Fibroblast of lung (primary cell): ENCODE data around the gene ATP10B. TPM values are rescaled to one million over a fixed set of nuclear protein-coding genes. Genes with fewer than 3 reads are reported as not detected.

Experiments used
- DNase-seq, 2 donors: peaks; one replicate each; pipeline versions ENCODE4 v3.0.0 to v3.0.0-alpha.2; 2010; ENCODE audit warnings: low read depth in 2 of 2
- H2AFZ ChIP-seq: 2 replicates; pipeline ENCODE4 v1.5.1; 2012; ENCODE audit warnings: low read length, control low read depth, inconsistent platforms
- H3K27ac ChIP-seq: 2 replicates; pipeline ENCODE4 v1.5.1; 2011; ENCODE audit warnings: low read length, control low read depth; ENCODE audit not compliant: insufficient read depth
- H3K27me3 ChIP-seq: 2 replicates; pipeline ENCODE4 v1.5.1; 2011; ENCODE audit warnings: mild to moderate bottlenecking, low read length; ENCODE audit not compliant: control insufficient read depth, insufficient read depth
- H3K36me3 ChIP-seq: 2 replicates; pipeline ENCODE4 v1.5.1; 2011; ENCODE audit warnings: low read length; ENCODE audit not compliant: control insufficient read depth, insufficient read depth
- H3K4me1 ChIP-seq: 2 replicates; pipeline ENCODE4 v1.5.1; 2011; ENCODE audit warnings: low read length; ENCODE audit not compliant: control insufficient read depth, insufficient read depth; ENCODE audit errors: extremely low read depth
- H3K4me2 ChIP-seq: 2 replicates; pipeline ENCODE4 v1.5.1; 2011; ENCODE audit warnings: low read length, control low read depth; ENCODE audit not compliant: insufficient read depth; ENCODE audit errors: extremely low read depth
- H3K4me3 ChIP-seq, 4 experiments: fragments of 200-600 bp in 1 of 4; sonication (generic) in 1 of 4; replicated peaks in 1 of 4; 2 replicates each; pipeline ENCODE4 v1.5.1; 2011 to 2016; ENCODE audit warnings: low read length in 4 of 4, low read depth in 3 of 4, mild to moderate bottlenecking in 3 of 4, control low read depth in 2 of 4, inconsistent platforms in 1 of 4, mixed read lengths in 1 of 4; ENCODE audit not compliant: insufficient read depth in 1 of 4; ENCODE audit errors: control extremely low read depth in 1 of 4
- H3K79me2 ChIP-seq: 2 replicates; pipeline ENCODE4 v1.5.1; 2012; ENCODE audit warnings: mild to moderate bottlenecking, low read length, inconsistent platforms; ENCODE audit not compliant: control insufficient read depth, insufficient read depth
- H3K9ac ChIP-seq: 2 replicates; pipeline ENCODE4 v1.5.1; 2011; ENCODE audit warnings: mild to moderate bottlenecking, low read length, control low read depth; ENCODE audit not compliant: insufficient read depth
- H3K9me3 ChIP-seq: 2 replicates; pipeline ENCODE4 v1.5.1; 2012; ENCODE audit warnings: low read depth, low read length; ENCODE audit not compliant: control insufficient read depth, insufficient read depth
- H4K20me1 ChIP-seq: 2 replicates; pipeline ENCODE4 v1.5.1; 2011; ENCODE audit warnings: low read length; ENCODE audit not compliant: control insufficient read depth, insufficient read depth; ENCODE audit errors: extremely low read depth
- EZH2 ChIP-seq: IDR thresholded peaks from 2 replicates; pipeline ENCODE4 v1.5.1; 2012; ENCODE audit warnings: low read length, control low read depth, mild to moderate bottlenecking; ENCODE audit errors: missing control alignments
- polyA plus RNA-seq, 2 donors: library from polyadenylated mRNA; depleted of rRNA in 1 of 2; stranded (reverse) in 1 of 2; unstranded in 1 of 2; fragments of >200 nt; gene quantifications; 2 replicates each; pipeline ENCODE4 v1.2.1, GENCODE V29; 2011 to 2012; ENCODE audit warnings: missing spikeins in 1 of 2
- total RNA-seq: library from RNA; depleted of rRNA; stranded (reverse); fragments of >200 nt; gene quantifications from 2 replicates; pipeline ENCODE4 v1.2.1, GENCODE V29; 2014
- TF ChIP-seq, protein P1 (sequence below), 2 donors: IDR thresholded peaks in 1 of 2; conservative IDR thresholded peaks in 1 of 2; 1 replicate in 1 of 2; 2 replicates in 1 of 2; pipeline ENCODE4 v1.5.1; 2011 to 2012; ENCODE audit warnings: low read length in 2 of 2, control low read depth in 1 of 2, inconsistent platforms in 1 of 2, low read depth in 1 of 2, mild to moderate bottlenecking in 1 of 2

The ATP10B gene
- total and polyA plus RNA-seq, 2 donors (not counting 1 experiment from before 2014, with no cell fraction given): not detected

DNA sequence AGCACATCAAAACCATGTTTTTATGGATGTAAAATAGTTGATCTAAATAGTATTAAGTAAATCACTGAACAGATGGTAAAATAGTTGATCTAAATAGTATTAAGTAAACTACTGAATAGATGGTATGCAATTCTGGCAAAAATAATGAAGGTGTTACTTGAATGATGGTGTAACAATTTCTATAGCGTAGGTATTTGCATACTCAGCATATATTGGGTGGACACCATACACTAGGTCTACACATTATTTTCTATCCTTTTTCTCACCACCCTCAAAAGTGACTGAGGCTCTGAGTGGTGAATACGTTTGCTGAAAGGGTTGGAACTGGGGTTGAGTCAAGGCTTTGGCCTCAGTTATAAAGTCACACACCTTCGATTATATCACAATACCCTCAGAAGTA is 81.3 kb downstream of the ATP10B start:
- Histone ChIP-seq H3K4me3 (no peak overlapping the region), H4K20me1 (no peaks in the 10 kb centered on the region), H3K4me2 (no peak overlapping the region), H3K4me1 (no peaks in the 10 kb centered on the region), H3K36me3 (no peaks in the 10 kb centered on the region), H3K9me3 (no peaks in the 10 kb centered on the region), H3K27ac (no peak overlapping the region), H3K27me3 (no peaks in the 10 kb centered on the region), H3K9ac (no peak overlapping the region), H3K79me2 (no peaks in the 10 kb centered on the region), H2AFZ (no peak overlapping the region)
- no peak for TF ChIP-seq EZH2
- TF ChIP-seq, protein P1, sequence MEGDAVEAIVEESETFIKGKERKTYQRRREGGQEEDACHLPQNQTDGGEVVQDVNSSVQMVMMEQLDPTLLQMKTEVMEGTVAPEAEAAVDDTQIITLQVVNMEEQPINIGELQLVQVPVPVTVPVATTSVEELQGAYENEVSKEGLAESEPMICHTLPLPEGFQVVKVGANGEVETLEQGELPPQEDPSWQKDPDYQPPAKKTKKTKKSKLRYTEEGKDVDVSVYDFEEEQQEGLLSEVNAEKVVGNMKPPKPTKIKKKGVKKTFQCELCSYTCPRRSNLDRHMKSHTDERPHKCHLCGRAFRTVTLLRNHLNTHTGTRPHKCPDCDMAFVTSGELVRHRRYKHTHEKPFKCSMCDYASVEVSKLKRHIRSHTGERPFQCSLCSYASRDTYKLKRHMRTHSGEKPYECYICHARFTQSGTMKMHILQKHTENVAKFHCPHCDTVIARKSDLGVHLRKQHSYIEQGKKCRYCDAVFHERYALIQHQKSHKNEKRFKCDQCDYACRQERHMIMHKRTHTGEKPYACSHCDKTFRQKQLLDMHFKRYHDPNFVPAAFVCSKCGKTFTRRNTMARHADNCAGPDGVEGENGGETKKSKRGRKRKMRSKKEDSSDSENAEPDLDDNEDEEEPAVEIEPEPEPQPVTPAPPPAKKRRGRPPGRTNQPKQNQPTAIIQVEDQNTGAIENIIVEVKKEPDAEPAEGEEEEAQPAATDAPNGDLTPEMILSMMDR (conservative IDR thresholded peaks at IDR 0.05 in 1 of 2, IDR thresholded peaks at IDR 0.05 in 1 of 2; ENCODE audit: low read depth in 1 of 2, low read length in 2 of 2): no peak
- no peak for DNase-seq

GRCh38 chr5:160769301-160769700 is 82.7 kb downstream of the ATP10B start:
- DNase-seq: no peak
- Histone ChIP-seq H3K9me3 (no peaks in the 10 kb centered on the region), H2AFZ (no peak overlapping the region), H3K27me3 (no peaks in the 10 kb centered on the region), H3K79me2 (no peaks in the 10 kb centered on the region), H3K27ac (no peak overlapping the region), H3K4me3 (no peak overlapping the region), H3K36me3 (no peaks in the 10 kb centered on the region), H4K20me1 (no peaks in the 10 kb centered on the region), H3K4me1 (no peaks in the 10 kb centered on the region), H3K4me2 (no peak overlapping the region), H3K9ac (no peak overlapping the region)
- no peak for TF ChIP-seq EZH2
- TF ChIP-seq, protein P1 (conservative IDR thresholded peaks at IDR 0.05 in 1 of 2, IDR thresholded peaks at IDR 0.05 in 1 of 2; ENCODE audit: low read depth in 1 of 2, low read length in 2 of 2): no peak

DNA sequence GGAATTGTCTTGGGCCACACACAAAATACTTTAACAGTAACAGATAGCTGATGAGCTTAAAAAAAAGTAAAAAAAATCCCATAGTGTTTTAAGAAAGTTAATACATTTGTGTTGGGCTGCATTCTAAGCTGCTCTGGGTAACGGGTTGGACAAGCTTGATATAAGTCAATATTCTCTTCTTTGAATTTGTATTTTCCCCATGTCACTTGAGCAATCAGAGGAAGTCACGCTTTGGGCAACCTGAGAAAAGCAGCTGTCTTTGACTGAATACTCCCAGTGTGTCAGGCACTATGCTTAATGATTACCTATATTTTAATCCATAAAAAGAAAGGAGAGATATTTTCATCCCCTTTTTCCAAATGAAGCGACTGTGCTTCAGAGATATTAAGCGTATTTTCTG is 84.9 kb downstream of the ATP10B start:
- H3K9ac ChIP-seq: no peak overlapping the region
- no peak overlapping the region for H3K4me3 ChIP-seq
- no peaks in the 10 kb centered on the region for H3K9me3 ChIP-seq
- H3K4me1 ChIP-seq: no peaks in the 10 kb centered on the region
- H3K36me3 ChIP-seq: no peaks in the 10 kb centered on the region
- H3K27ac ChIP-seq: no peak overlapping the region
- no peak for TF ChIP-seq EZH2
- TF ChIP-seq, protein P1 (conservative IDR thresholded peaks at IDR 0.05 in 1 of 2, IDR thresholded peaks at IDR 0.05 in 1 of 2; ENCODE audit: low read depth in 1 of 2, low read length in 2 of 2): no peak
- no peak overlapping the region for H3K4me2 ChIP-seq
- H2AFZ ChIP-seq: no peak overlapping the region
- no peaks in the 10 kb centered on the region for H4K20me1 ChIP-seq
- no peaks in the 10 kb centered on the region for H3K27me3 ChIP-seq
- no peaks in the 10 kb centered on the region for H3K79me2 ChIP-seq
- DNase-seq: no peak
